ENCODE results near the gene SYNE2.

GRCh38 chr14:64255756-64256155 lies 403.0 kb downstream of the SYNE2 start:
- TF ChIP-seq CTCF (IDR thresholded peaks at IDR 0.05) (no peak), POLR2AphosphoS5 (IDR thresholded peaks at IDR 0.05) (no peak)

All from prostate gland (tissue), 2 donors.